Activated T-cell treated with anti-CD3 and anti-CD28 coated beads, Interleukin-2, amount 50 U/mL, for 24 hours (primary cell): Measurements from ENCODE around the gene TAS2R16.
"Not testable (repeated sequence)": the region's sequence is repeated elsewhere in the genome, so short reads cannot be mapped to it uniquely, and the experiment has no call there.

Experiments
- DNase-seq: peaks from one replicate; pipeline ENCODE4 v3.0.0-alpha.2; 2020
- H3K27ac Mint-ChIP-seq: 2 replicates; pipeline ENCODE4 v1.8.0; 2020; ENCODE audit warnings: mild to moderate bottlenecking, mixed read lengths
- H3K27me3 Mint-ChIP-seq: 2 replicates; pipeline ENCODE4 v1.8.0; 2020; ENCODE audit warnings: mixed read lengths
- H3K36me3 Mint-ChIP-seq: 2 replicates; pipeline ENCODE4 v1.8.0; 2020; ENCODE audit warnings: low read depth, mixed read lengths
- H3K4me1 Mint-ChIP-seq: 2 replicates; pipeline ENCODE4 v1.8.0; 2020; ENCODE audit warnings: low read depth, mixed read lengths
- H3K4me3 Mint-ChIP-seq: 2 replicates; pipeline ENCODE4 v1.8.0; 2020; ENCODE audit warnings: mild to moderate bottlenecking, moderate library complexity, mixed read lengths
- H3K9me3 Mint-ChIP-seq: 2 replicates; pipeline ENCODE4 v1.8.0; 2020; ENCODE audit warnings: mixed read lengths

TAS2R16 gene

DNA sequence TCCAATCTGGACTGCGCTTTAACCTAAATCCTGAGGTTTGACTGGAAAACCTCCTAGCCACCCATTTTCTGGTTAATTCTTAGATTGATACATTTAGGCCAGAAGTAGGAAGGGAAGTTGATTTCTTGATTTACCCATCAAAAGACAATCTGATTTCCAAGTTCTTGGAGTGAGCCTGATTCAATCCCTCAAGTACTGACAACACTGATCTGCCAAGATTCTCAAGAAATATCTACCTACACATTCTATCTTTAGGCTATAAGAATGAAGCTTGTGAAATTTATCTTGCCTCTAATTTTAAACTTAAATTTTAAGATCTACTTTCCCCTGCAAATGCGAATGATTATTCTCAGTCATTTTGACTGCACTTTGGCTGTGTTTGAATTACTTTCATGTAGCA lies 5.9 kb downstream of the TAS2R16 start:
- Mint-ChIP-seq H3K9me3 (peaks cover 9% of the 10 kb centered on the region), H3K4me1 (no peaks in the 10 kb centered on the region), H3K4me3 (no peak overlapping the region), H3K36me3 (no peaks in the 10 kb centered on the region), H3K27ac (no peak overlapping the region), H3K27me3 (no peaks in the 10 kb centered on the region)
- no peak for DNase-seq

GRCh38 chr7:122989041-122989440 lies 6.5 kb downstream of the TAS2R16 start:
- no peak overlapping the region for H3K4me3 Mint-ChIP-seq
- peaks cover 10% of the 10 kb centered on the region for H3K9me3 Mint-ChIP-seq
- DNase-seq: no peak
- no peaks in the 10 kb centered on the region for H3K36me3 Mint-ChIP-seq
- H3K27me3 Mint-ChIP-seq: no peaks in the 10 kb centered on the region
- H3K27ac Mint-ChIP-seq: no peak overlapping the region
- H3K4me1 Mint-ChIP-seq: no peaks in the 10 kb centered on the region

DNA sequence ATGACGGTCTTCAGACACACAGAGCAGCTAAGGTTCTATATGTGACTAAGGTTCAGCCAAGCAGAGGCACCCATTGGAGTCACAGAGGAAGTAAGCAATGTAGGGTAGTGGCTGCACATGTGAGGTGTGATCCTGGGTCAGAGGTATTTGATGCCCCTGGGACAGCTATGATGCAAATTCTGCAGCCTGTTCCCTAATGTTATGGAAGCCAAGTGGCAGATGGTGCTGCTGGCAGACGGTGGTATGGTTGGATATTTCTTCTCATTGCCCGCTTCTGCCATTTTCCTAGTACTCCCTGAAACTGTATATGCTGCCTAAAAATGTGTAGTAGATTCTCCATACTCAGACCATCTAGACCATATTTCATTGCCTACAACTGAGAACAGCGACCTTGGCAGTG lies 7.2 kb downstream of the TAS2R16 start:
- DNase-seq: no peak
- H3K36me3 Mint-ChIP-seq: no peaks in the 10 kb centered on the region
- no peak overlapping the region for H3K4me3 Mint-ChIP-seq
- H3K27me3 Mint-ChIP-seq: no peaks in the 10 kb centered on the region
- peaks cover 5% of the 10 kb centered on the region for H3K9me3 Mint-ChIP-seq
- no peak overlapping the region for H3K27ac Mint-ChIP-seq
- H3K4me1 Mint-ChIP-seq: no peaks in the 10 kb centered on the region

GRCh38 chr7:122987463-122987862 lies 8.0 kb downstream of the TAS2R16 start:
- no peaks in the 10 kb centered on the region for H3K27me3 Mint-ChIP-seq
- H3K9me3 Mint-ChIP-seq: peaks cover 5% of the 10 kb centered on the region
- H3K36me3 Mint-ChIP-seq: no peaks in the 10 kb centered on the region
- H3K4me1 Mint-ChIP-seq: no peaks in the 10 kb centered on the region
- H3K27ac Mint-ChIP-seq: no peak overlapping the region
- DNase-seq: no peak
- no peak overlapping the region for H3K4me3 Mint-ChIP-seq

DNA sequence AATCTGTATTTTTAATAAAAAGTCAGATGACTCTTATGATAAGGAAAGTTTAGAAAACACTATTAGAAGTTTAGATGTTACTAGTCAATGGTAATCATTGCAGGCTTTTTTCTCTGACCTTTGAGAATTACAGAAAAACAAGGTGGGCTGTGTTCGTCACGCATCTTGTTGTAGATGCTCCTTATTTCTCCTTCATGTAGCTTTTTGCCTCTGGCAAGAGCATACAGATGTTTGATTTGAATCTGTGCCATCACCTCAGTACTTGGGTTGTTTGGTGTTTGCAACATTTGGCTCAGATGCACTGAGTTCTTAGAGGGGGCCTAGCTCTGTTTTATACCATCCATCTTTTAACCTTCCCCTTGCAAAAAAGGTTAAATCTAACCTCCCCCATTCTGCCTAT lies 11.5 kb downstream of the TAS2R16 start:
- H3K4me3 Mint-ChIP-seq: no peak overlapping the region

DNA sequence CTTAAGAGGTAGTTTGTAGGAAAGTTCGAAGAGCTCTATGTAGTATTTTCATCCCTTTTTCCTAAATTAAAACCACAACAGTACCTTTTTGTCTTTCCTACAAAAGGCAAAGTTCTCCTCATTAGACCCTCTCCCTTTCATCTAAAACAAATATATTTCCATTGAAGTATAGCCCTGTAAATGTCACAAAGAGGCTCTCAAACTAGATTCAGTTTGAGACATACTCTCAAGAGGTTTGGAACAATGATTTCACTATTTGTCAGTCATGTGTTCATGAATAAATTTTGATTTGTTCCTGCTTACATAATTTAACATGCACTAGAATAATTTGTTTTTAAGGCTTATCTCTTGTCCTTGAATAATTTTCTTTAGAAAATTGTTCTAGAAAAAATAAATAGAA lies 12.2 kb downstream of the TAS2R16 start:
- no peaks in the 10 kb centered on the region for H3K36me3 Mint-ChIP-seq
- no peak overlapping the region for H3K27ac Mint-ChIP-seq
- DNase-seq: no peak
- H3K4me3 Mint-ChIP-seq: no peak overlapping the region
- peaks cover 4% of the 10 kb centered on the region for H3K9me3 Mint-ChIP-seq
- no peaks in the 10 kb centered on the region for H3K27me3 Mint-ChIP-seq
- H3K4me1 Mint-ChIP-seq: no peaks in the 10 kb centered on the region

More for the DNA sequence above, 11.5 kb downstream of the TAS2R16 start:
- H3K27ac Mint-ChIP-seq: no peak overlapping the region
- no peak for DNase-seq
- no peaks in the 10 kb centered on the region for H3K36me3 Mint-ChIP-seq
- no peaks in the 10 kb centered on the region for H3K4me1 Mint-ChIP-seq
- H3K9me3 Mint-ChIP-seq: peaks cover 2% of the 10 kb centered on the region
- H3K27me3 Mint-ChIP-seq: no peaks in the 10 kb centered on the region

DNA sequence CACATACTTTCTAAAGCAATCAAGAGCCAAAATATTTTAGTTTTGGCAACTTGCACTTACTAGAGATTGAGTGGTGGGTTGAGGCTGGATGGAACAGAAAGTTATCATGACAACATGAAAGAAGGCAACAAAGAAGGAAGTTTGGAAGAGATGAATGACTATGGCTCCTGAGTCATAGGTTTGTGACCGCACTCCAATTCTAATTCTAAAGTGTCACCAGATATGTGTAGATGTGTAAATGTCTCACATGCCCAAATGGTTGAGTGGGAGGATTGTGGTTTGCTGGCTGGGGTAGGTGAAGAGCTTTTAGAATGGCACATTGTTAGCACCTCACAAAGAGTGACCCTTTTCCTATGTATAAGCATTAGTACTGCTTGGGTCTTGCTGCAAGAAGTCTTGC lies 20.2 kb downstream of the TAS2R16 start:
- H3K27ac Mint-ChIP-seq: no peak overlapping the region
- H3K4me3 Mint-ChIP-seq: no peak overlapping the region
- H3K9me3 Mint-ChIP-seq: peaks cover 9% of the 10 kb centered on the region
- no peaks in the 10 kb centered on the region for H3K4me1 Mint-ChIP-seq
- no peak for DNase-seq
- no peaks in the 10 kb centered on the region for H3K36me3 Mint-ChIP-seq
- no peaks in the 10 kb centered on the region for H3K27me3 Mint-ChIP-seq

DNA sequence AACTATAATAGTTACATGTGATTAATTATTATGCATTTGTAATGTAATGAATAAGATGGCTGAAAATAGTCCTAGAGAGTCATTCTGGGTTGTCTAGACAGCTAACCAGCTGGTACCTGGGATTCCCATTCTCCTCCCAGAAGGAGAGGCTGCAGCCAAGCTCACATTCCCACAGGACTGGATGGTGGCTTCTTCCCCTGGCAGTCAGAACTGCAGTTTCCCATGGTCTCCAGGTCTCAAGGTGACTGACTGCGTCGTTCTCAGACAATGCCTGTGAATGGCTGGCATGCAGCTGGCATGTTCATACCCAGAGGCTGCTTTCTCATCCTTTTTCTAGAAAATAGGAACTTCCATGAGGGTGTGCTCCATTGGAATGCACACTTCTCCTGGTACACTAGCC lies 21.3 kb downstream of the TAS2R16 start:
- Mint-ChIP-seq H3K4me1 (no peaks in the 10 kb centered on the region), H3K4me3 (no peak overlapping the region), H3K27ac (no peak overlapping the region), H3K9me3 (peaks cover 9% of the 10 kb centered on the region), H3K27me3 (no peaks in the 10 kb centered on the region), H3K36me3 (no peaks in the 10 kb centered on the region)
- no peak for DNase-seq

- no peak for DNase-seq
- H3K4me3 Mint-ChIP-seq: no peak overlapping the region
- H3K4me1 Mint-ChIP-seq: no peaks in the 10 kb centered on the region
- H3K27me3 Mint-ChIP-seq: no peaks in the 10 kb centered on the region
- H3K27ac Mint-ChIP-seq: no peak overlapping the region
- no peaks in the 10 kb centered on the region for H3K36me3 Mint-ChIP-seq
- H3K9me3 Mint-ChIP-seq: peaks cover 4% of the 10 kb centered on the region
Observed at GRCh38 chr7:122972056-122972455, 23.4 kb downstream of the TAS2R16 start.

GRCh38 chr7:122970740-122971725 lies 24.5 kb downstream of the TAS2R16 start:
- H3K36me3 Mint-ChIP-seq: no peaks in the 10 kb centered on the region
- H3K4me1 Mint-ChIP-seq: no peaks in the 10 kb centered on the region
- H3K4me3 Mint-ChIP-seq: no peak overlapping the region
- H3K27ac Mint-ChIP-seq: no peak overlapping the region
- DNase-seq: no peak
- no peaks in the 10 kb centered on the region for H3K27me3 Mint-ChIP-seq
- peaks cover 4% of the 10 kb centered on the region for H3K9me3 Mint-ChIP-seq

- Mint-ChIP-seq H3K27ac (no peak overlapping the region), H3K27me3 (no peaks in the 10 kb centered on the region), H3K4me3 (no peak overlapping the region), H3K9me3 (peaks cover 4% of the 10 kb centered on the region), H3K36me3 (no peaks in the 10 kb centered on the region), H3K4me1 (no peaks in the 10 kb centered on the region)
- no peak for DNase-seq
Observed at GRCh38 chr7:122968389-122968788, 27.1 kb downstream of the TAS2R16 start.

GRCh38 chr7:122965306-122965705 lies 30.2 kb downstream of the TAS2R16 start:
- H3K36me3 Mint-ChIP-seq: no peaks in the 10 kb centered on the region
- no peaks in the 10 kb centered on the region for H3K4me1 Mint-ChIP-seq
- no peak overlapping the region for H3K4me3 Mint-ChIP-seq
- no peak for DNase-seq
- H3K27me3 Mint-ChIP-seq: no peaks in the 10 kb centered on the region
- H3K27ac Mint-ChIP-seq: no peak overlapping the region
- no peaks in the 10 kb centered on the region for H3K9me3 Mint-ChIP-seq

DNA sequence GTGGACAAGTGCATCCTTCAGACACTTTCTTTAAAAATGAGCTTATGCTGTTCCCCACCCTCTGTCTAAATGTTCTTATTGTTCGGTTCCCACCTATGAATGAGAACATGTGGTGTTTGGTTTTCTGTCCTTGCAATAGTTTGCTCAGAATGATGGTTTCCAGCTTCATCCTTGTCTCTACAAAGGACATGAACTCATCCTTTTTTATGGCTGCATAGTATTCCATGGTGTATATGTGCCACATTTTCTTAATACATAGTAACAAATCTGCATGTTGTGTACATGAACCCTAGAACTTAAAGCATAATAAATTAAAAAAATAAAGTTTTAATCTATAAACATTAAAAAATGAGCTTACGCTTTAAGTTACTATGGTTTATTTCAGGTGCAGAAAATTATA lies 41.8 kb downstream of the TAS2R16 start:
- H3K27me3 Mint-ChIP-seq, H3K4me3 Mint-ChIP-seq, DNase-seq, H3K36me3 Mint-ChIP-seq, H3K4me1 Mint-ChIP-seq, H3K27ac Mint-ChIP-seq: not testable (repeated sequence)
- H3K9me3 Mint-ChIP-seq: peaks cover 20% of the 10 kb centered on the region

DNA sequence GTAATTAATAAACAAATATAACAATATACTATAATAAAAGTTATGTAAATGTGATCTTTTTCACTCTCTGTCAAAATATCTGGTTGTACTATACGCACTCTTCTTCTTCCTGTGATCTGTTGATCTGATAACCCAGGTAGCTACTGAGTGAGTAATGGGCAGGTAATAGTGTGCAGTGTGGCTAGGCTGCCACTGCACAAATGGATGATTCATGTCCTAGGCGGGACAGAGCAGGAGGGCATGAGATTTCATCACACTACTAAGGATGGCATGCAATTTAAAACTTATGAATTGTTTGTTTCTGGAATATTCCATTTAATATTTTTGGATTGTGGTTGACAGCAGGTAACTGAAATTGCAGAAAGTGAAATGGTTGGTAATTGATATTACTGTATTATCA lies 44.5 kb downstream of the TAS2R16 start:
- Mint-ChIP-seq H3K4me1 (no peaks in the 10 kb centered on the region), H3K36me3 (no peaks in the 10 kb centered on the region), H3K27ac (no peak overlapping the region), H3K9me3 (peaks cover 11% of the 10 kb centered on the region), H3K4me3 (no peak overlapping the region), H3K27me3 (no peaks in the 10 kb centered on the region)
- DNase-seq: no peak

DNA sequence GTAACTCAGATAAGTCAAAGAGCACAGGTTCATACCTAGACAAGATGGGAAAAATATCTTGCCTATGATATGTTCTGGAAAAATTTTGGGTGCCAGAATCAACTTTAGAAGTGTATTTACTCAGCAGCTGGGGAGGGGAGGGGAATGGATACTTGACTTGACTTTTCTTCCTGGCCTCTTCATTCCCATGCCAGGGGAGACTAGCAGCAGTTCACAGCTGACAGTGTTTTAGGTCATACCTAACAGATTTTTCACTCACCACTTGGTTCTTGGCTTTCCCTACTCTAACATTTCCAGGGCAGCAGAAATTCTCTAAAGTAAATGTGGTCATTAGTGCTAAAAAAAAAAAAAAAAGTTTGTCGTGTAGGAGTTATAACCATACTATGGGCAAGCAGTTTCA lies 46.3 kb downstream of the TAS2R16 start:
- Mint-ChIP-seq H3K27me3 (no peaks in the 10 kb centered on the region), H3K4me1 (no peaks in the 10 kb centered on the region), H3K4me3 (no peak overlapping the region), H3K9me3 (peaks cover 7% of the 10 kb centered on the region), H3K36me3 (no peaks in the 10 kb centered on the region), H3K27ac (no peak overlapping the region)
- no peak for DNase-seq
